K562 (cell line): ENCODE measurements around the gene LMBR1. TPM values are rescaled to one million over a fixed set of nuclear protein-coding genes. Genes with fewer than 3 reads are reported as not detected.

Experiments used
- ATAC-seq: fragments of 200-7000 bp; cut with Tn5 transposase; 3 replicates; pipeline ENCODE4 v1.9.1; 2020; ENCODE audit warnings: moderate library complexity
- BruUV-seq: library from RNA; stranded (reverse); fragments of 400-500 nt; replicated peaks from 2 replicates; lab custom pipeline; 2021; lab: Mats Ljungman, UMichigan
- CTCF ChIA-PET: fragments of 300-600 bp; formaldehyde crosslinking; extraction: SDS; loops from one replicate; lab custom pipeline; 2021; ENCODE audit warnings: low intra/inter-chr PET ratio; lab: Yijun Ruan, JAX
- POLR2A ChIA-PET: fragments of 300-600, 350-650 bp; sonication (Branson Sonifier 250); formaldehyde crosslinking; extraction: SDS; loops from one replicate; lab custom pipeline; 2021; ENCODE audit warnings: antibody characterized with exemption, inconsistent platforms; lab: Yijun Ruan, JAX
- DNase-seq, 4 experiments: peaks; one replicate each; pipeline versions ENCODE4 v3.0.0 to v3.0.0-alpha.2; 2011 to 2018; ENCODE audit warnings: low spot score in 3 of 4, mixed read lengths in 3 of 4; ENCODE audit errors: extremely low read depth in 1 of 4
- FAIRE-seq: peaks from 2 replicates; lab custom pipeline; 2011; peaks lifted over from hg19 to GRCh38; lab: Jason Lieb, UNC
- H2AFZ ChIP-seq: 2 replicates; pipeline ENCODE4 v1.6.0; 2011; ENCODE audit warnings: low read depth, low read length, control low read depth, inconsistent platforms
- H3K27ac ChIP-seq: fragments of 200-600 bp; 3 replicates; pipeline ENCODE4 v1.8.0; 2011; ENCODE audit warnings: low read depth, mild to moderate bottlenecking, control low read depth, inconsistent platforms, low read length, moderate library complexity, mixed read lengths; ENCODE audit errors: extremely low read depth
- H3K27me3 ChIP-seq, 2 experiments: fragments of 300-600 bp in 1 of 2; 2 replicates in 1 of 2; 3 replicates in 1 of 2; pipeline versions ENCODE4 v1.6.0 to v1.8.0; 2011; ENCODE audit warnings: inconsistent platforms in 2 of 2, low read length in 2 of 2, mild to moderate bottlenecking in 1 of 2, mixed read lengths in 1 of 2, moderate library complexity in 1 of 2; ENCODE audit not compliant: control insufficient read depth in 2 of 2, insufficient read depth in 2 of 2
- H3K36me3 ChIP-seq: fragments of 300-600 bp; 3 replicates; pipeline ENCODE4 v1.8.0; 2011; ENCODE audit warnings: mild to moderate bottlenecking, low read length, inconsistent platforms; ENCODE audit not compliant: control insufficient read depth, insufficient read depth
- H3K4me1 ChIP-seq, 2 experiments: fragments of 200-600 bp in 1 of 2; replicated peaks in 1 of 2; 2 replicates in 1 of 2; 3 replicates in 1 of 2; pipeline versions ENCODE4 v1.5.1 to v1.8.0; 2011; ENCODE audit warnings: inconsistent platforms in 2 of 2, low read length in 2 of 2, mild to moderate bottlenecking in 1 of 2, mixed read lengths in 1 of 2, moderate library complexity in 1 of 2; ENCODE audit not compliant: control insufficient read depth in 2 of 2, insufficient read depth in 2 of 2
- H3K4me2 ChIP-seq: 2 replicates; pipeline ENCODE4 v1.6.1; 2011; ENCODE audit warnings: low read length, control low read depth, inconsistent platforms, mixed read lengths; ENCODE audit not compliant: insufficient read depth
- H3K4me3 ChIP-seq: fragments of 200-600 bp; sonication (generic), shearing (Covaris generic); 2 replicates; pipeline ENCODE4 v1.5.1; 2016; ENCODE audit warnings: control low read depth, inconsistent platforms
- H3K79me2 ChIP-seq: fragments of 200-600 bp; 3 replicates; pipeline ENCODE4 v1.8.0; 2011; ENCODE audit warnings: low read length, inconsistent platforms; ENCODE audit not compliant: control insufficient read depth, insufficient read depth
- H3K9ac ChIP-seq, 2 experiments: 2 replicates each; pipeline versions ENCODE4 v1.6.0 to v1.6.1; 2011; ENCODE audit warnings: low read depth in 2 of 2, low read length in 2 of 2, control low read depth in 1 of 2, inconsistent platforms in 1 of 2, mild to moderate bottlenecking in 1 of 2, mixed read lengths in 1 of 2; ENCODE audit not compliant: insufficient read depth in 1 of 2
- H3K9me1 ChIP-seq: one replicate; pipeline ENCODE4 v1.6.0; 2011; ENCODE audit warnings: inconsistent platforms, mild to moderate bottlenecking, low read length, moderate library complexity; ENCODE audit not compliant: control insufficient read depth, insufficient read depth
- H3K9me3 ChIP-seq: replicated peaks from 2 replicates; pipeline ENCODE4 v1.5.1; 2011; ENCODE audit warnings: low read depth, low read length, inconsistent platforms; ENCODE audit not compliant: control insufficient read depth, insufficient read depth
- H4K20me1 ChIP-seq: replicated peaks from 2 replicates; pipeline ENCODE4 v1.6.1; 2011; ENCODE audit warnings: low read length, inconsistent platforms, mixed read lengths; ENCODE audit not compliant: control insufficient read depth, insufficient read depth
- PATZ1 ChIP-seq: fragments of 250-450 bp; sonication (Bioruptor Pico); IDR thresholded peaks from 2 replicates; pipeline ENCODE4 v1.5.0; 2020; ENCODE audit warnings: mild to moderate bottlenecking, borderline replicate concordance
- SAFB2 ChIP-seq: fragments of 200-400 bp; formaldehyde crosslinking; IDR thresholded peaks from 2 replicates; pipeline ENCODE4 v1.6.1; 2018; ENCODE audit warnings: borderline replicate concordance, low read length, low read depth, moderate library complexity; ENCODE audit not compliant: severe bottlenecking
- WGBS: fragments of 100-300 bp; shearing (Covaris generic); methylation state at CpG from one replicate; pipeline ENCODE4 v1.1.6; 2016; ENCODE audit warnings: low coverage, mixed read lengths; ENCODE audit not compliant: insufficient coverage; ENCODE audit errors: missing lambda C conversion rate; 5-methylcytosine and 5-hydroxymethylcytosine counted together
- in situ Hi-C: fragments of 300-500 bp; cut with MboI; formaldehyde crosslinking; loops from 4 replicates; pipeline ENCODE4 v1.15.0; 2018; ENCODE audit warnings: inconsistent platforms, mixed read lengths
- intact Hi-C: fragments of 100-400 bp; cut with micrococcal nuclease; formaldehyde crosslinking; loops from 2 replicates; pipeline ENCODE4 v1.14.2; 2022
- polyA plus RNA-seq, 8 experiments: library from polyadenylated mRNA; depleted of rRNA in 4 of 8; stranded (reverse) in 5 of 8; unstranded in 3 of 8; fragments of >200 nt; fragmentation: Nextera tagmentation in 2 of 8; fragmentation: Illumina TruSeq in 1 of 8; extraction: Ambion mirVana in 2 of 8; extraction: Trizol in 1 of 8; gene quantifications; 2 replicates each; pipeline versions ENCODE4 v1.2.1 to v1.2.3, GENCODE V29; 2011 to 2014; ENCODE audit warnings: inconsistent platforms in 1 of 8, missing spikeins in 1 of 8
- total RNA-seq, 7 experiments: library from RNA; depleted of rRNA in 6 of 7; stranded (reverse); fragments of >200 nt in 6 of 7; fragmentation: Illumina TruSeq in 2 of 7; extraction: Trizol in 2 of 7; gene quantifications; 2 replicates each; pipeline versions ENCODE4 v1.2.1 to v1.2.3, GENCODE V29; 2011 to 2021; ENCODE audit warnings: low replicate concordance in 1 of 7
- TF ChIP-seq, protein P1 (sequence below), 3 experiments: IDR thresholded peaks in 2 of 3; conservative IDR thresholded peaks in 1 of 3; 2 replicates each; pipeline ENCODE4 v1.5.1; 2011 to 2012; ENCODE audit warnings: low read length in 3 of 3, mild to moderate bottlenecking in 3 of 3, control low read depth in 2 of 3, improper control_type of control experiment in 1 of 3, inconsistent platforms in 1 of 3, low read depth in 1 of 3, mixed read lengths in 1 of 3, moderate library complexity in 1 of 3; ENCODE audit not compliant: insufficient read depth in 2 of 3

The LMBR1 gene
- total and polyA plus RNA-seq, 9 of the 15 experiments (the other 6 are each of a cell fraction or from before 2014, with no cell fraction given) = 7.7 to 90.0 (median 59.9) TPM

- Histone ChIP-seq H3K4me2 (no peak overlapping the region), H4K20me1 (no peaks in the 10 kb centered on the region), H3K79me2 (no peaks in the 10 kb centered on the region), H2AFZ (no peak overlapping the region), H3K9me1 (no peaks in the 10 kb centered on the region), H3K27me3 (no peaks in the 10 kb centered on the region), H3K27ac (no peak overlapping the region), H3K4me3 (no peak overlapping the region), H3K4me1 (no peaks in the 10 kb centered on the region), H3K9ac (no peak overlapping the region), H3K9me3 (no peaks in the 10 kb centered on the region), H3K36me3 (peaks cover 25% of the 10 kb centered on the region; the same call in 2 of the 3 replicates)
- WGBS = 73% methylated on average over 7 of the region's 7 CpGs
- ATAC-seq (peak; percentile 79), DNase-seq (peak in 1 of 4 experiments; percentile 10), FAIRE-seq (no peak)
- CTCF ChIA-PET = no interaction called here
- no TSS peak for BruUV-seq
- in situ Hi-C loops = no loop called here
- TF ChIP-seq PATZ1 (no peak), SAFB2 (no peak)
- TF ChIP-seq, protein P1, sequence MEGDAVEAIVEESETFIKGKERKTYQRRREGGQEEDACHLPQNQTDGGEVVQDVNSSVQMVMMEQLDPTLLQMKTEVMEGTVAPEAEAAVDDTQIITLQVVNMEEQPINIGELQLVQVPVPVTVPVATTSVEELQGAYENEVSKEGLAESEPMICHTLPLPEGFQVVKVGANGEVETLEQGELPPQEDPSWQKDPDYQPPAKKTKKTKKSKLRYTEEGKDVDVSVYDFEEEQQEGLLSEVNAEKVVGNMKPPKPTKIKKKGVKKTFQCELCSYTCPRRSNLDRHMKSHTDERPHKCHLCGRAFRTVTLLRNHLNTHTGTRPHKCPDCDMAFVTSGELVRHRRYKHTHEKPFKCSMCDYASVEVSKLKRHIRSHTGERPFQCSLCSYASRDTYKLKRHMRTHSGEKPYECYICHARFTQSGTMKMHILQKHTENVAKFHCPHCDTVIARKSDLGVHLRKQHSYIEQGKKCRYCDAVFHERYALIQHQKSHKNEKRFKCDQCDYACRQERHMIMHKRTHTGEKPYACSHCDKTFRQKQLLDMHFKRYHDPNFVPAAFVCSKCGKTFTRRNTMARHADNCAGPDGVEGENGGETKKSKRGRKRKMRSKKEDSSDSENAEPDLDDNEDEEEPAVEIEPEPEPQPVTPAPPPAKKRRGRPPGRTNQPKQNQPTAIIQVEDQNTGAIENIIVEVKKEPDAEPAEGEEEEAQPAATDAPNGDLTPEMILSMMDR (IDR thresholded peaks at IDR 0.05 in 2 of 3, conservative IDR thresholded peaks at IDR 0.05 in 1 of 3; ENCODE audit: insufficient read depth in 2 of 3, low read depth in 1 of 3, low read length in 3 of 3) = peak; percentile 22 to 63 (median 22); a peak in 3 of 6 replicates
- intact Hi-C loops = no loop called here
- POLR2A ChIA-PET = interaction anchor here (0.6 to 1.7 kb wide), 5 partner anchors 10 to 994 kb away, joined by 3 to 4 read pairs (median 3); no protein-coding TSS in a partner anchor
Measured at GRCh38 chr7:156753630-156754029, 139.4 kb downstream of the LMBR1 start.
